ENCODE results near the gene PYCR2.

DNA sequence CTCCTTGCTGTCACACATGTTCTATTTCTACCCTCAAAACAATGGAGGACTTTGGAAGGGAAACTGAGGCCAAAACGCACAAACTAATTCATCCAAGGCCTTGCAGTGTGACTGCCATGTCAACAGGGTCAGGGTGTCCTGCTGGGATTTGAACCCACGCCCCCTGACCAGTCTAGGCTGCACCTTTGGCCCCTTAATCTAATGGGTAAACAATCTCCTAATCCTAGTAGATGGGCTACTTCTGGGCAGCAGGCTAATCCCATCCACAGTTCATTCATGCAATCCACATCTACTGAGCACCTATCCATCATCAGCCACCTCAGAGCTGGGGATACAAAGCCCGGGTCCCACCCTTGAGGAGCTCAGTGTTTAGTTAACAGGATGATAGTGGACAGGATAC is 34.0 kb upstream of the PYCR2 start:
- TF ChIP-seq EZH2phosphoT487 (IDR thresholded peaks at IDR 0.05; ENCODE audit: borderline replicate concordance, low read depth, low read length) = no peak
- TF ChIP-seq, protein P1, sequence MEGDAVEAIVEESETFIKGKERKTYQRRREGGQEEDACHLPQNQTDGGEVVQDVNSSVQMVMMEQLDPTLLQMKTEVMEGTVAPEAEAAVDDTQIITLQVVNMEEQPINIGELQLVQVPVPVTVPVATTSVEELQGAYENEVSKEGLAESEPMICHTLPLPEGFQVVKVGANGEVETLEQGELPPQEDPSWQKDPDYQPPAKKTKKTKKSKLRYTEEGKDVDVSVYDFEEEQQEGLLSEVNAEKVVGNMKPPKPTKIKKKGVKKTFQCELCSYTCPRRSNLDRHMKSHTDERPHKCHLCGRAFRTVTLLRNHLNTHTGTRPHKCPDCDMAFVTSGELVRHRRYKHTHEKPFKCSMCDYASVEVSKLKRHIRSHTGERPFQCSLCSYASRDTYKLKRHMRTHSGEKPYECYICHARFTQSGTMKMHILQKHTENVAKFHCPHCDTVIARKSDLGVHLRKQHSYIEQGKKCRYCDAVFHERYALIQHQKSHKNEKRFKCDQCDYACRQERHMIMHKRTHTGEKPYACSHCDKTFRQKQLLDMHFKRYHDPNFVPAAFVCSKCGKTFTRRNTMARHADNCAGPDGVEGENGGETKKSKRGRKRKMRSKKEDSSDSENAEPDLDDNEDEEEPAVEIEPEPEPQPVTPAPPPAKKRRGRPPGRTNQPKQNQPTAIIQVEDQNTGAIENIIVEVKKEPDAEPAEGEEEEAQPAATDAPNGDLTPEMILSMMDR (conservative IDR thresholded peaks at IDR 0.05; ENCODE audit: low read length) = no peak
